SK-N-MC (cell line): ENCODE data around the gene LRRC39.

ENCODE experiments used
- EZH2 ChIP-seq: fragments of 200-600 bp; sonication (generic); IDR thresholded peaks from one replicate; pipeline ENCODE4 v1.6.1; 2017; ENCODE audit warnings: antibody characterized with exemption
- FOXP2 ChIP-seq: optimal IDR thresholded peaks from 2 replicates; pipeline ENCODE3; 2011; ENCODE audit warnings: mild to moderate bottlenecking, moderate library complexity; ENCODE audit not compliant: insufficient read depth; ENCODE audit errors: extremely low read length, control extremely low read depth
- POLR2AphosphoS5 ChIP-seq: IDR thresholded peaks from 2 replicates; pipeline ENCODE4 v1.6.1; 2012; ENCODE audit warnings: mild to moderate bottlenecking, low read depth, low read length, borderline replicate concordance

- no peak for TF ChIP-seq POLR2AphosphoS5
- no peak for TF ChIP-seq EZH2
- no peak for TF ChIP-seq FOXP2
Measured at GRCh38 chr1:100134872-100135271, 43.2 kb downstream of the LRRC39 start.
